Omental fat pad (tissue), 4 donors: ENCODE results near the gene THAP4. TPM values are rescaled to one million over a fixed set of nuclear protein-coding genes. Genes with fewer than 3 reads are reported as not detected.

Experiments used
- ATAC-seq: fragments of 150-250 bp; one replicate; pipeline ENCODE4 v1.9.1; 2016; ENCODE audit warnings: mild to moderate bottlenecking, moderate library complexity; ENCODE audit not compliant: low FRiP score
- DNase-seq: peaks from one replicate; pipeline ENCODE4 v3.0.0-alpha.2; 2019; ENCODE audit warnings: low spot score
- total RNA-seq, 4 donors: library from RNA; depleted of rRNA; stranded (reverse); fragments of >200 nt; gene quantifications; one replicate each; pipeline ENCODE4 v1.1.0, GENCODE V29; 2016
- TF ChIP-seq, protein P1 (sequence below), 3 donors: fragments of 450-650 bp; IDR thresholded peaks; one replicate each; pipeline ENCODE4 v1.5.1; 2016 to 2017; ENCODE audit warnings: antibody characterized with exemption in 3 of 3, mild to moderate bottlenecking in 3 of 3, moderate library complexity in 2 of 3

The THAP4 gene
- total RNA-seq, 4 donors from 2014 or later = 29.5 to 55.1 (median 44.8) TPM

DNA sequence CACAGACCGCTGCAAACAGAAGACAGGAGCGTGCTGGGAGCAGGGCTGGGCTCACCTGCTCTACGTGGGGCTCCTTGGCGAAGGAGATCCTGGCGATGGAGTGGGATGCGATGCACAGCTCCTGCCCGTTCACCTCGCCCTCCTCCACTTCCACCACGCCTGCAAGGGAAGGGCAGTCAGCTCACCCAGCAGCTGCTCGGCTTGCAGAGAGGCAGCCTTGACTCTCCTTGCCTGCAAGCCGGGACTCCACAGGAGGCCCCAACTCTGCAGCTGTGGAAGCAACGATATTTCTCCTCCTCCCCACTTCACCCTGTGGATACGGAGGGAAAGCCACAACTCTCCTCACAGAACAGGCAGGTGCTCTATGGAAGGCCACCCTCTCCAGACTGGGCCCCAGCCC lies 35.1 kb downstream of the THAP4 start:
- ATAC-seq (no peak), DNase-seq (no peak)
- TF ChIP-seq, protein P1, sequence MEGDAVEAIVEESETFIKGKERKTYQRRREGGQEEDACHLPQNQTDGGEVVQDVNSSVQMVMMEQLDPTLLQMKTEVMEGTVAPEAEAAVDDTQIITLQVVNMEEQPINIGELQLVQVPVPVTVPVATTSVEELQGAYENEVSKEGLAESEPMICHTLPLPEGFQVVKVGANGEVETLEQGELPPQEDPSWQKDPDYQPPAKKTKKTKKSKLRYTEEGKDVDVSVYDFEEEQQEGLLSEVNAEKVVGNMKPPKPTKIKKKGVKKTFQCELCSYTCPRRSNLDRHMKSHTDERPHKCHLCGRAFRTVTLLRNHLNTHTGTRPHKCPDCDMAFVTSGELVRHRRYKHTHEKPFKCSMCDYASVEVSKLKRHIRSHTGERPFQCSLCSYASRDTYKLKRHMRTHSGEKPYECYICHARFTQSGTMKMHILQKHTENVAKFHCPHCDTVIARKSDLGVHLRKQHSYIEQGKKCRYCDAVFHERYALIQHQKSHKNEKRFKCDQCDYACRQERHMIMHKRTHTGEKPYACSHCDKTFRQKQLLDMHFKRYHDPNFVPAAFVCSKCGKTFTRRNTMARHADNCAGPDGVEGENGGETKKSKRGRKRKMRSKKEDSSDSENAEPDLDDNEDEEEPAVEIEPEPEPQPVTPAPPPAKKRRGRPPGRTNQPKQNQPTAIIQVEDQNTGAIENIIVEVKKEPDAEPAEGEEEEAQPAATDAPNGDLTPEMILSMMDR (IDR thresholded peaks at IDR 0.05) = no peak

DNA sequence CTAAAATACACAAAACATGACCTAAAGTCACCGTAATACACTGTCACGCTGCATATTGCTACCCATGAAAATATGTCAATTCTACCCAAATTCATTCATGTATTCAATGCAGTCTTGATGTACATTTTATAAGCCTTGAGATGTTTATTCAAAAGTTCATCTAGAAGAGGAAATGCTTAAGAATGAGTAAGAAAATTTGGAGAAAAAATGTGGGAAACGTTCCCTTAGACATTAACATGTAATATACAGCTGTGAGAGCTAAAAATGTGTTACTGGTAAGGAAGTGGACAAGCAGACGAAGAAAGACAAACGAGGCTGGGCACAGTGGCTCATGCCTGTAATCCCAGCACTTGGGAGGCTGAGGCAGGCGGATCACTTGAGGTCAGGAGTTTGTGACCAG lies 37.3 kb downstream of the THAP4 start:
- no peak for ATAC-seq
- TF ChIP-seq, protein P1 (IDR thresholded peaks at IDR 0.05) = no peak
- no peak for DNase-seq

DNA sequence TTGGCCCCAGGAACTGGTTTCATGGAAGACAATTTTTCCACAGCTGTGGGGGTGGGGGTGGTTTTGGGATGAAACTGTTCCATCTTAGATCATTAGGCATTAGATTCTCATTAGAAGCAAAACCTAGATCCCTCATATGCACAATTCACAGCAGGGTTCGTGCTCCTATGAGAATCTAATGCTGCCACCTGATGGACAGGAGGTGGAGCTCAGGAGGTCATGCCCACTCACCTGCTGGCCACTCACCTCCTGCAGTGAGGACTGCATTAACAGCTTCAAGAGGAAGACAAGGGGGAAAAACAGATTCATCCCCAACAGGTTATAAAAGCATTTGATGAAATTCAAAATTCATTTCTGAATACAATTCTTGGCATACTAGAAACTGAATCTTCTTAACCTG lies 38.5 kb downstream of the THAP4 start:
- no peak for DNase-seq
- TF ChIP-seq, protein P1 (IDR thresholded peaks at IDR 0.05) = no peak
- ATAC-seq = no peak

DNA sequence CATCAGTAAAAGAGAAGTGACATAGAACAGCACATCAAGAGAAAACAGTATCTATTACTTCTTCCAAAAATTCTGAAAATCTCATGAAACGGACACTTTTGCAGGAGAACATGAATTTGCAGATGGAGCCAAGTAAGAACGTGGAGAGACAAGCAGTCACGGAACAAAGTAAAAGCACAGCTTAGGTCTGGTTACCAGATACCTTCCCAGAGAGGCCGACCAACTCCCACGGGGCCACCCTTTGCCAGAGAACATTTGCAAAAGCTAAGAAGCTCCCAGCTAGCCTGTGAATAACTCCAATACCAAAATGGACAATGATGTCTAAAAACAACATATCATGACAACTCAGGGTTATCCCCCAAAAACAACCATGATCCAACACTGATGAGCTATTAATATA lies 38.9 kb downstream of the THAP4 start:
- TF ChIP-seq, protein P1 (IDR thresholded peaks at IDR 0.05) = no peak
- ATAC-seq = no peak
- no peak for DNase-seq

DNA sequence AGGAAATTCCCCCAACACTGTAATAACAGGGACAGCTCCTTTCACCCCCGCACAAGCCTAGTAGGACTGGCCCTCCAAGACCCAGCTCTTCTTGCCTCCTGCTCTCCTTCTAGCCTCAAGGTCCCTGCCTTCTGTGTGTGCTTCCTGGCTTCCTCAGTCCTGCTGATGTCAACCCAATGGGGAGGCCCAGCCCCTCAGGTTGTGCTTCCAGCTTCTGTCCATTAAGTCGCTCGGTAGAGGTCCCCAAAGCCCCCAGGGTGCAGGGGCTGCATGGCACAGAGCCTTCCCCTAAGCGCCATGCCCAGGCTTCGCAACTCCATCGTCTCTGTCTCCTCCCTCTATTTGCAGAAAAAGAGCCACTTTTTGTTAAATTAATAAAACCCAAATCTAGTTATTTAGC lies 39.4 kb downstream of the THAP4 start:
- no peak for DNase-seq
- ATAC-seq = no peak
- TF ChIP-seq, protein P1 (IDR thresholded peaks at IDR 0.05) = no peak

DNA sequence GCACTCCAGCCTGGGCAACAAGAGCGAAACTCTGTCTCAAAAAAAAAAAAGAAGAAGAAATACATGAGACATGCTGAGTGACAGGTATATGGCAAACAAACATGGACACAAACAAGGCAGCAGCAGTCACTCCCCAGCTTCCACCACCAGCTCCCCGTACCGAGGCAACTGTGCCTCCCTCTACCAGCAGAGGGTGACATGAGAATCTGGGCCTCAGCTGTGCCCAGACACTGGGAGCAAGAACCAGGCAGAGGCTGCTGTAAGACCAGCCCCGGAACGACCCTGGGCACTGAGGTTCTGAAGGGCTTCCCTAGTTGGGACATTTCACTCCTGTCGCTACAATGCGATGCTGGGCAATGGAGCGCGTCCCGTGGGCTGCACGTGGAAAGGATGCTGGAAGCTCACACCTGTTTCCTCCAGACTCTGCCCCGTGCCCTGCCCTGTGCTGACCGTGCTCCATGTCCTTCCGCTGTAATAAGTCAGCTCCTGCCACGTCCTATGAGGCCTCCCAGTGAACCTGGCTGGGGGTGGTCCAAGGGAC lies 41.3 kb downstream of the THAP4 start:
- DNase-seq = no peak
- no peak for ATAC-seq

DNA sequence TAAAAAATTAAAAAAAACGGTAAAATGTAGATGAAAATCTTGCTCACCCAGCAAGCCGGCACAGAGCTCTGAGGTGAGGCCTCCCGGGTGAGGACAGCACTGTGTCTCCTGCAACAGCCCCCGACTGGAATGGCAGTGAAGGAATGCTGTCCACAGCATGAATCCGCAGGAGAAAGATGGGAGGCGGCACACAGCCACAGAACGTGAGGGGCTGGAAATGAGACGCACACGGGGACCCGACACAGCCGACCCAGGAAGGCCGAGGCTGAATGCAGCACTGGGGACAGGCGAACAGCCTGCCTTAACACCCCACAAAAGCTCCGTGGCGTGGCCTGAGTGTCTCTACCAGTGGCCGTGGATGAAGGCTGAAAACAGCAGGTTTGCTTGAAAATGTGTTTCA lies 43.7 kb downstream of the THAP4 start:
- DNase-seq = no peak
- ATAC-seq = no peak
- TF ChIP-seq, protein P1 (IDR thresholded peaks at IDR 0.05) = no peak

More for the DNA sequence above, 41.3 kb downstream of the THAP4 start:
- TF ChIP-seq, protein P1 (IDR thresholded peaks at IDR 0.05) = no peak
